ENCODE results near the gene ABHD14A.

- TF ChIP-seq GATA3 (IDR thresholded peaks at IDR 0.05; ENCODE audit: low read depth, low read length) (no peak), GATA2 (IDR thresholded peaks at IDR 0.05; ENCODE audit: low read depth, low read length) (no peak)
Measured at GRCh38 chr3:51980253-51980652, 5.4 kb downstream of the ABHD14A start.
